Parathyroid adenoma (tissue), 2 donors: ENCODE data around the gene WDR43.

Experiments used
- H2AFZ ChIP-seq: fragments of 300-600 bp; sonication (generic); one replicate; pipeline ENCODE4 v1.7.0; 2017; ENCODE audit warnings: antibody characterized with exemption, mild to moderate bottlenecking
- H3K27ac ChIP-seq: fragments of 300-600 bp; sonication (generic); one replicate; pipeline ENCODE4 v1.7.0; 2017
- H3K27me3 ChIP-seq: fragments of 300-600 bp; sonication (generic); one replicate; pipeline ENCODE4 v1.7.0; 2017; ENCODE audit warnings: low read length; ENCODE audit not compliant: control insufficient read depth, insufficient read depth
- H3K36me3 ChIP-seq: fragments of 300-600 bp; sonication (generic); one replicate; pipeline ENCODE4 v1.7.0; 2017; ENCODE audit warnings: low read length; ENCODE audit not compliant: control insufficient read depth, insufficient read depth
- H3K4me1 ChIP-seq: fragments of 300-600 bp; sonication (generic); one replicate; pipeline ENCODE4 v1.7.0; 2017; ENCODE audit warnings: control low read depth
- H3K4me2 ChIP-seq: fragments of 300-600 bp; sonication (generic); one replicate; pipeline ENCODE4 v1.7.0; 2017; ENCODE audit warnings: low read length
- H3K4me3 ChIP-seq: fragments of 300-600 bp; sonication (generic); one replicate; pipeline ENCODE4 v1.7.0; 2017; ENCODE audit warnings: low read depth, low read length
- H3K79me2 ChIP-seq: fragments of 300-600 bp; sonication (generic); one replicate; pipeline ENCODE4 v1.7.0; 2017; ENCODE audit warnings: control low read depth
- H3K9ac ChIP-seq: fragments of 300-600 bp; sonication (generic); one replicate; pipeline ENCODE4 v1.7.0; 2017; ENCODE audit warnings: mild to moderate bottlenecking
- H3K9me3 ChIP-seq: fragments of 300-600 bp; sonication (generic); one replicate; pipeline ENCODE4 v1.7.0; 2017; ENCODE audit warnings: low read length; ENCODE audit not compliant: control insufficient read depth
- CTCF ChIP-seq: fragments of 300-600 bp; sonication (generic); IDR thresholded peaks from one replicate; pipeline ENCODE4 v1.7.0; 2017; ENCODE audit warnings: antibody characterized with exemption, mild to moderate bottlenecking
- donor health status: primary hyperparathyroidism.

WDR43 gene

GRCh38 chr2:28926847-28927246 is 32.4 kb downstream of the WDR43 start:
- Histone ChIP-seq H3K4me2 (no peak overlapping the region), H3K27ac (no peak overlapping the region), H2AFZ (no peak overlapping the region), H3K4me1 (no peaks in the 10 kb centered on the region), H3K36me3 (no peaks in the 10 kb centered on the region), H3K27me3 (no peaks in the 10 kb centered on the region), H3K9ac (no peak overlapping the region), H3K79me2 (no peaks in the 10 kb centered on the region), H3K4me3 (no peak overlapping the region), H3K9me3 (no peaks in the 10 kb centered on the region)
- no peak for TF ChIP-seq CTCF

- no peak overlapping the region for H3K4me2 ChIP-seq
- H3K79me2 ChIP-seq = no peaks in the 10 kb centered on the region
- H3K4me3 ChIP-seq = no peak overlapping the region
- TF ChIP-seq CTCF = no peak
- no peaks in the 10 kb centered on the region for H3K27me3 ChIP-seq
- no peaks in the 10 kb centered on the region for H3K4me1 ChIP-seq
- no peak overlapping the region for H3K9ac ChIP-seq
- no peak overlapping the region for H3K27ac ChIP-seq
- no peaks in the 10 kb centered on the region for H3K9me3 ChIP-seq
- no peaks in the 10 kb centered on the region for H3K36me3 ChIP-seq
- H2AFZ ChIP-seq = no peak overlapping the region
Measured at GRCh38 chr2:28927469-28927868, 33.0 kb downstream of the WDR43 start.

- Histone ChIP-seq H3K9me3 (no peaks in the 10 kb centered on the region), H3K4me3 (no peak overlapping the region), H3K27me3 (no peaks in the 10 kb centered on the region), H3K36me3 (no peaks in the 10 kb centered on the region), H2AFZ (no peak overlapping the region), H3K9ac (no peak overlapping the region), H3K27ac (no peak overlapping the region), H3K4me2 (no peak overlapping the region), H3K79me2 (no peaks in the 10 kb centered on the region), H3K4me1 (no peaks in the 10 kb centered on the region)
- TF ChIP-seq CTCF = no peak
Measured at GRCh38 chr2:28927878-28928277, 33.4 kb downstream of the WDR43 start.

GRCh38 chr2:28929581-28929980 is 35.1 kb downstream of the WDR43 start:
- TF ChIP-seq CTCF = no peak
- Histone ChIP-seq H3K4me1 (no peaks in the 10 kb centered on the region), H3K27me3 (no peaks in the 10 kb centered on the region), H3K4me2 (no peak overlapping the region), H3K4me3 (no peak overlapping the region), H3K9me3 (no peaks in the 10 kb centered on the region), H3K9ac (no peak overlapping the region), H3K36me3 (no peaks in the 10 kb centered on the region), H3K27ac (no peak overlapping the region), H3K79me2 (no peaks in the 10 kb centered on the region), H2AFZ (no peak overlapping the region)

DNA sequence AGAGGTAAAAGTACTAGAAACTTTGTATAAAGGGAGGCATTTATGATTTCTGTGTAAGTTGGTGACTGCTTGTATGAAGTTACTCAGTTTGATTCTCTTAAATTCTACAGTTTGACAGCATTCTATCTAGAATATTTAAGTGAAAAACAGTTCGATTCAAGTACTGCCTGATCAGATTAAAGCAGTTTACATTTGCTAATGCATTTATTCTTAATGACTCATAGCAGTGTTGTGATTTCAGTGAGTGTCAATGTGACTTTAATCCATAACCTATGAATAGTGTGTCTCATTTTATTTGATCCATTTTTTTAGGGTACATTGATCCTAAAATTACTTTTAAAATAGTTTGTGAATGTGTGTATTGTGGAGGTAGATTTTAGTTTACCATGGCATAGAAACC is 35.7 kb downstream of the WDR43 start:
- no peaks in the 10 kb centered on the region for H3K9me3 ChIP-seq
- no peaks in the 10 kb centered on the region for H3K27me3 ChIP-seq
- no peak overlapping the region for H3K9ac ChIP-seq
- no peak overlapping the region for H3K27ac ChIP-seq
- no peak overlapping the region for H3K4me3 ChIP-seq
- no peak for TF ChIP-seq CTCF
- H3K4me1 ChIP-seq = no peaks in the 10 kb centered on the region
- no peaks in the 10 kb centered on the region for H3K79me2 ChIP-seq
- no peak overlapping the region for H2AFZ ChIP-seq
- H3K36me3 ChIP-seq = no peaks in the 10 kb centered on the region
- no peak overlapping the region for H3K4me2 ChIP-seq
